SW480 (cell line): Measurements from ENCODE around the gene FBLIM1.

ENCODE experiments used
- DNase-seq: peaks from one replicate; pipeline ENCODE4 v3.0.0-alpha.2; 2016; ENCODE audit warnings: low spot score

The FBLIM1 gene

DNA sequence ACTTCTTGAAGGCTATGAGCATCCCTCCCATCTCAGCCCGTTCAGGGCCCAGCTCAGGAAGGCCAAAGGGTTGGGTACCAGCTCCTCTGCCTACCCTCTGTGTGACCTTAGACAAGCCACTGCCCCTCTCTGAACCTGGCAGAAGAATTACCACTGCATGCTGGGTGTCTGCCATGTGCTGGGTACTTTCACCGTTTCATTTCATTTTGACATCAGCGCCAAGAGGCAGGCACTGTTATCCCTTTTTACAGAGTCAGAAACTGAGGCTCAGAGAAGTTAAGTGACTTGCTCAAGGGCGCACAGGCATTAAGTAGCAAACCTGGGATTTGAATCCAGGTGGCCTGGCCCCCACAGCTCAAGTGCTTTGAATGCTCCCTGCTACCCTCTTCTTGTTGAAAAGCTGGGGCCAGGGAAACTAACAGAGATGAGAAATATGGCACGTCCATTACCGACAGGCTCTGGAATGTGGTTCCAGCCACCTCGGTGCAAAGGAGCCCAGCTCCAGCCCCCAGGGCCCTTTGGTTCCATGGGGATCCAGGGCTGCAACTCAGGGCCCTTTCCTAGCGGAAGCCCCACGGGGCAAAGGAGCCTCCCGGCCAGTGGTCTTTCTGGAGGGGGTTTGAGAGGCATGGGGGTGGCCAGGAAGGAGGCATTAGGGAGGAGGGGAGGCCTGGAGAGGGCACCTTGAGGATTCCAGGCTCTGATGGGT lies 9.8 kb upstream of the FBLIM1 start:
- DNase-seq: no peak

DNA sequence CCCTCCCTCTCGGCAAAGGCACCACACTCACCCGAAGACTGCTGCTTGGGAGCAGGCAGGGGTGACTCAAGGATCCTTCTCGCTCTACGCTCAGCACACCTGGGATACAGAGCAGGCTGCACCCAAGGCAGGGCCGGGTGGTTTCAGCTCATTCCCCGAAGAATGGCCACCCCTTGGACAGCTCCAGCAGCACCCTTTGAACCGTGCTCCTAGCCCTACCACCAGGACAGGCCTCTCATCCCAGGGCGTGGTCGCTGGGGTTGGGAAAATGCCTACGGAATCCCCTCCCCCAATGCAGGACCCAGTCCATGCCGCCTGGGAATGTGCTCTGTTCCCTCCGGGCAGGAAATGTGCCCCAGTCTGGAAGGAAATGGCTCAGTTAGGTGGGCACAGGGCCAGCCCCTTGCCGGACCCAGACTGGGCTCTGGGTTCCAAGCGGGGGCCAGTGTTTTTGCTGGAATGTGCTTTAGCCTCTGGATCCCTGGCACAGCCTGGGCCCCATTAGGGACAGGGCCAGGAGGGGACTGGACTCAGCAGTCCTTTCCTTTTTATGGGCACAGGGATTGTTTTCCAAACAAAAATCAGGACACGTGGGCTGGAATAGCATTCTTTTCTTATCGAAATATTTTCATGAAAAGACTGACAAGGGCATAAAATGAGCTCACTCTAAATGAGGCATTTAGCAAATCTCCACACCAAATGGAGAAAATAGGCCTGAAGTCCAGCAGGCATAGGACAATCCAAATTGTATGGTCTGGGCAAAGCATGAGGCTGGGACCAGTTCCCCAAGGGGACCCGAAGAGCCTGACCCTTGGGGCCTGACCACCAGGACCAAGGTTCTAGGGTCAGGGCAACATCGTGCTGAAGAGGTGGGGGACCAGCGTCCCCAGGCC lies 8.9 kb upstream of the FBLIM1 start:
- no peak for DNase-seq

DNA sequence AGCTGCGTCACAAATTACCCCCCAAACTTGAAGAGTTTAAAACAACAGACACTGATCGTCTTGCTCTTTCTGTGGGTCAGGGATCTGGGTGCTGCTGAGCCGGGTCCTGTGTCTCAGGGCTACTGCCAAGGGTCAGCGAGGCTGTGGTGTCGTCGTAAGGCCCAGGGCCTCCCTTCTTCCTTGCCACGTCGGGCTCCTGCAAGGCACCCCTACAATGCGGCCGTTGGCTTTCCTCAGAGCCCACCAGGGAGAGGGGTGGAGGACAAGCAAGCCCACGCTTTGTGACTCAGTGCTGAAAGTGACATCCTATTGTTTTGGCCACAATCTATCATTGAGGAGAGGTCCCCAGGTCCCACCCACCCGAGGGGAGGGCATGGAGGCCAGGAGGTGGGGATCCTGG lies 7.7 kb upstream of the FBLIM1 start:
- no peak for DNase-seq

DNA sequence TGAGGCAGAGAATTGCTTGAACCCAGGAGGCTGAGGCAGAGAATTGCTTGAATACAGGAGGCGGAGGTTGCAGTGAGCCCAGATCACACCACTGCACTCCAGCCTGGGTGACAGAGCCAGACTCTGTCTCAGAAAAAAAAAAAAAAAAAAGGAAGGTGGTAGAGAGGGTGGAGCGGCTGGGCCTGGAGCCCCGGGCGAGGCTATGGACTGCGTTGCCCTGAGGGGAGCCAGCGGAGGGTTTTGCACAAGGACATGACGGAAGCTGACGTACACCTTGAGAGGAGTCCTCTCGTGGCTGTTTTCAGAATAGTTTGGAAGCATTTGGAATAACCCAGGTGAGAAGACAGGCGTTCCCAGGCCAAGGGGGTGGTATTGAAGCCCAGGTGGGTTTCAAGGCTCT lies 6.9 kb upstream of the FBLIM1 start:
- no peak for DNase-seq

DNA sequence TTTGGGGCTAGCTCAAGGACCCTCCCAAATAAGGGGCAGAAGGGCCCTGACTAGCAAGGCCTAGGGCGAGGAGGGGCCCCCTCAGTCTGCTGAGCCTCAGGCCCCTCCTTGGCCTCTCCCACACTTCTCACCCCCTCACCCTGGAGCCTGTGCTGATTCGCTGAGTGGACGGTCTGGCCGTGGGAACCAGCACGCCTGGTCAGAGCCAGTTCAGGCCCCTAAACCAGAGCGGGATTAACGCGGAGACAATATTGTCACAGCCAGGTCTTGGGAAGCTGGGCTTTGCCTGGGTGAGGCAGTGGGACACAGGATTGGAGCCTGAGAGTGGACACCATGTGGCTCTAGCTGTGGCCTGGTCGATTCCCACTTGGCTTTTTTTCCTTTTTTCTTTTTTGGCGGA lies 4.8 kb upstream of the FBLIM1 start:
- DNase-seq: no peak

DNA sequence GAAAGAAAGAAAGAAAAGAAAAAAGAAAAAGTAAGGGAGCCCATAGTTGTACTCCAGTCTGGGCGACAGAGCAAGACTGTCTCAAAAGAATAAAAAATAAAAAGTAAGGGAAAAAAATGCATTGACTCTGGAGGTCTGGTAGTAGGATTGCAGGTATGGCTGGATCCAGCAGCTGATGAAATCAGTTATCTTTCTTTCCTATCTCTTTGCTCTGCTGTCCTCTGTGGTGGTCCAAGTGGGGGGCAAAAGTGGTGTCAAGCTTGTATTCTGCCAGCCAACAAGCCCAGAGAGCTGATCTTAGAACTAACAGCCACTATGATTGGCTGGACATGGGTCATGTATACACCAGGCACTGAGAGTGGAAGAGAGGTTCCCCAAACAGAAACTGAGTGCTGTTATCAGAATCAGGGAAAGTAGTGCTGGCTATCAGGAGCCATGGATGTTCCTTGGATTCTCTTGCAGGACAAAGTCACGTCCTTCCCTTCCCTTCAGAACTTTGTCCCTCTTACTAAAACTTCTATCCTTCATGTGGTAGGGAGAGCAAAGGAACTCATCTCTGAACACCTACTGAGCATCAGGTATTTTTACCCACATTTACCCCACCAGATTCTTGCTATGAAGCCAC lies 3.5 kb upstream of the FBLIM1 start:
- DNase-seq: no peak

DNA sequence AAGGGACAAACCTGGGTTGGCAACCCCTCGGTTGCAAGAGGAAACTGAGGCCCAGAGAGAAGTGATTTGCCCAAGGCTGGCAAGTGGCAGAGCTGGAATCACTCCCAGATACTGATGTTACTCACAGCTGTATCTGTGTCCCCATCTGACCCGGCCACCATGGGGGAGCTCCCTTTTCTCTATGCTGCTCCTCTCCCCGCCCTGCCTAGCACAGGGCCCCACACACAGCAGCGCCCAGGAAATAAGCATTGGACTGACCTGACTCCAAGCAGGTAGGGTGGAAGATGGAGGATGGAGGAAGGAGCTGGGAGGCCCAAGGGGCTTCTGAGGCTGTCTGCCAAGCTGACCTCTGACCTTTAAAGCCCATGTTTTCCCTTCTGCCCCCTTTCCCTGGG lies 3.0 kb upstream of the FBLIM1 start:
- no peak for DNase-seq

DNA sequence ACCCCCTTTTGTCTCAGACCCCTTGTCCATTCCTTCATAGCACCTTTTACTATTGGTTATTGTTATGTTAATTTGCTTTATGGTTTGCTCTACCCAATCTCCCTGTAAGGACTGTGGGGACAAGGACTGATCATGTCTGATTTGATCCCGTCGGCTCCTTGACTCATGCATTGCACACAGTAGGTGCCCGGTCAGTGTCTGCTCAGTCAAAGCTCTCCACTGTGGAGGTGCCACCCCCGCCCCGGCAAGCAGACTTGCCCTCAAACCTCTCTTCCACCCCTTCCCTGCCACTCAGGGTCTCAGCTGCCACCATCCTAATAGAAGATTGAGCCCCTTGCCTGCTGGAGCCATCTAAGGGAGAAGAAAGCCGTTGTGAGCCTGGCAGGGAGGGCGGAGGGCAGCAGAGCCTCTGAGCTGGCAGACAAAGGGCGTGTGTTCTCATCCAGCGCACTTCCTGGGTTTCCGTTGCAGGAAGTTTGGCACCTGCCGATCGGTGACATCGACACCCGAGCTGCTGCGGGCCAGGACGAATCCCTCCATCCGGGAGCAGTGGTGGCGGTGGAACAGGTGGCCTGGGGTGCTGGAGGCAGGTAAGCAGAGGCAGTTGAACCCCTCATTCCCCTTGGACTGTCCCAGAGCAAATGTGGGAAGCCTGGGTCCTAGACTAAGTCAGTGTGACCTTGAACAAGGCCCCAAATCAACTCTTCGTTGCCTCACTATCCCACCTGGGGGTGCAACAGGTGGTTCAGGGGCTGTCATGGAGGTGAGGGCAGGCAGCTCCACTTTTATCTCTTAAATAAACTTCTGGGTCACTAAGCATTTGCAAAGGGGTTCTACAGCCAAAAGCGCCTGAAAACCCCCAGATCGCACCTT lies 2.2 kb upstream of the FBLIM1 start:
- peak; percentile 87 for DNase-seq

DNA sequence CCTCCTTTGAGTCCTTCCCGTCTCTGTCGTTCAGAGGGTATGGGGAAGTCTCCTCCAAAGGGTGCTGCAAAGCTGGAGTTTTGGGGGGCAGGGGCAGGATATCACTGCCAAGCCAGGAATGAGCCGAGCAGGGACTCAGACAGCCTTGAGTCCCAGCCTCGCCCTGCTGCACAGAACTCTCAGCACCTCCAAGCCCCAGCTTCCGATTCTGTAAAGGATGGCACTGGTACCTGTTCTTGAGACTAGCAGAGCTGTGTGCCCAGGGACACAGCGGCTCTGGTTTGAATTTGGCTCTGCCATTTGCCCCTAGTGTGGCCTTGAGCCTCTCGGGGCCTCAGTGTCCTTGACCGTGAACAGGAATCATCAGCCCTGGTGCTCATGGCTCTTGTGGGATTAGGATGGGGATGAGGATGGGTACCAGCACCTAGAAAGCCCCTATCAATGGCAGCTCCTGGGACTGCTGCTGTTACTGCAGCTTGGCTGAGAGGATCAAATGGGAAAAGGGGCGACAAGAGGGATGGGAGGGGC lies 1.5 kb upstream of the FBLIM1 start:
- no peak for DNase-seq

DNA sequence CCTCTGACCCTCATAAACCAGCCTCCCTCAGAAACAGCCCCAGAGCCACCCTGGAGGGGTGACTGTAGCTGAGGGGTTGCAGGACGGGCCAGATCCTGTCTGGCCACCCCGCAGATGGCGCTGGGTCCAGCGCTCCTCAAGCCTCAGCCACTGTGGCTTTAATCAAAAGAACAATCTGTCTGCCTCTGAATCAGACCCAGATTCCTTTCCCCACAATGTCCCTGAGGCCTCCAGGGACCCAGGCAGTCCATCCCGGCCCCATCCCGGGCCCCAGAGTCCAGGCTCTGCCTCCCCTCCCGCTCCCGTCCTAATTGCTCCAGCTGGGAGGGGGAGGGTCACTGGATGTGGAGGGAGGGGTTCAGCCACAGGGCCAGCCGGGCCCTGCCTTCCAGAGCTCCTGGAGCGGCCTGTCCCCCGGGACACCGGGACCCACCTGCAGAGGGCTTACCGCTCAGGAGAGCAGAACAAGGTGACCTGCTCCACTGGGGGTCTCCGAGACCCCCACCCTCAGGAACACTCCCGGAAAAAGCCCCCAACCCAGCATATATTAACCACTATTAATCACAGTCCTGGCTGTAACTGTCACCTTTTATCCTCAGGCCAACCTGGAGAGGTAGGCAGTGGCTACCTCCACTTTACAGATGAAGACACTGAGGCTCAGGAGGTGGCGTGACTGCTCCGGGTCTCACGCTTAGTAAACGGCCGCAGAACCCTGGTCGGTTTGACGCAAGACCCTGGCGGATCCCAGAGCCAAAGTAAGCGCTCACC lies 836 bp upstream of the FBLIM1 start:
- DNase-seq: no peak

DNA sequence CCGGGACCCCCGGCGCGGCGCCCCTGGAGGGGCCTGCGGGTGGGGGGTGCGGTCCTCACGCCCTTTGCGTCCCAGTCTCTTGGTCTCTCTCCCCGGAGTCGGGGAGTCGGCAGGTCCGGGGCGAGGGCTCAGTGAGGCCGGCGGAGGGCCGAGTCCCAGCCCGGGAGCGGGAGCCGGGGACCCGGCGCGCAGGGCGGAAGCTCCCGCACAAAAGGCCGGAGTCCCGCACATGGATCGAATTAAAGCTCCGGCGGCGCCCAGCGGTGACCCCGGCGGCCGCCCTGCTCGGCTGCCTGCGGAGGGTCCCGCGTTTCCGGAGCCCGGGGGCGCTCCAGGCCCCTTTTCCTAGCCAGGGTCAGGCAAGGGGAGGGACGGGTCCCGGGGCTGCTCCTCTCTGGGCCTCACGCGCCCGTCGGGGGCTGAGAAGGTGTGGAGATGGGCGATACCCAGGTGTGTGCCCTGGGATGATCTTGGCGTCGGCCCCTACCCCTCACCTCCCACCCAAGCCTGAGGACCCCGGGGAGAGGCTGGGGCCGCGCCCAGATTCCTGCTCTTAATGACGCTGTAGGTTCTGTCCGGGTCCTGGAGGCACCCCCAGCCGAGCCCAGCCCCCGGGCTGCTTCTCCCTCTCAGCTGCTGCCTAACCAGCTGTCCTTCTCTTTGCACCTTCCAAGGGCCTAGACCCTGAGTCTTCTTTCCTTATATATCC lies 512 bp downstream of the FBLIM1 start:
- DNase-seq: no peak

DNA sequence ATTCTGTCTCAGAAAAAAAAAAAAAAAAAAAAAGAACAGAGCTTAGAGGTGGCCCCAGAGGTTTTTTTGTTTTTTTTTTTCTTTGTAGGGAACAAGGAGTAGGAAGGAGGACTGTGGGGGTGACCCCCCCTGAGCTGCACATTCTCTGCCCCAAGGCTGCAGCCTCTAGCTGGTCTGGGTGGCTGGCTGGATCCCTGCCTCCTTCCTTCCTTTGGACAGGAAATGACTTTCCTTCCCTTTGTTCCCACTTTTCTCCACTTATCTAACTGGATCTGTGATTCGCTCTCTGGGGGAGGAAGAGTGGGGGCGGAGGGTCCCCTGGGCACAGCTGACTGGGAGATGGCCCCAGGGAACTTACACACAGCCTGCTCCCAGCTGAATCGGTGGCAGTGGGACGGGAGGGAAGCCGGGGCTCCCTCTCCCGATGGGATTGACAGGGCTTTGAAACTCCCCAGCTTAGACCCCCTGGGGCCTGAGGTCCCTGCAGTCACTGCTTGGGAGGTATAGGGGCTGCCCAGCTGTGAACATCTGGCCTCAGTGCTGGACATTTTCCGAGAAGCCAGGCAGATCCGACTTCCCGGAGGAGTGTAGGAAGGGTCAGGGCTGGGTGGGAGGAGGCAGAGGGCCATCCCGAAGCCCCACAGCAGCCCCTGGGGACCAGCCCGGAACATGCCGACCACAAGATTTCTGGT lies 2.1 kb downstream of the FBLIM1 start:
- DNase-seq: no peak

DNA sequence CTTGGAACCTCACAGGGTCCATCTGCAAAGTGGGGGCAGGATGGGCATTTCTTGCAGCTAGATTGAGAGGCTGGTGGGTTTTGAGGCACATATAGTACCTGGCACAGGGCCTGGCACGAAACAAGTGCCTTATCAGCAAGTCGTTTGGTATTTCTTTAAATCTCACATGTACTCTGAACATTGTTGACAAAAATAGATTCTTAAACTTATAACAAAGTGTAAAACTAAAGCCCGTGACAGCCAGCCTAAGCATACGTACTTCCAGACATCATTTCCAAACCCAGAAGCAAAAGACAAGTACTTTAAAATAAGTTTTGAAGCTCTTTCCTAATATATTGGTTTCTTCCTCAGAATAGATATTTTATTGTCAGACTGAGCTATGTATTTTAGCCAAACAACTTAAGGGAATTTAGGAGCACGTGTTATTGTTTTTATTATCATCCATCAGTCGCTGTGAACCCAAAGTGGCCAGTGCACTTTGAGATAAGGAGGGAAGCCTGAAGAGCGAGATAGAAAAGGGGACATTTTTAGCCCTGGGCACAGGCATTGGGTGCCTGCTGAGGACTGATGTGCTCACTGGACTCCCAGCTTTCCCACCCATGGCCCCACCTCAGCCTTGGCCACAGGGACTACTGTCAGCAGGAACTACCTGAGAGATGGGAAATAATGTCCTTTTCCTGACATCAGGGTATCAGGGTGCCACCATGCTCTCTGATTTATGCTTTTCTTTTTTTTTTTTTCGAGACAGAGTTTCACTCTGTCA lies 3.0 kb downstream of the FBLIM1 start:
- no peak for DNase-seq

DNA sequence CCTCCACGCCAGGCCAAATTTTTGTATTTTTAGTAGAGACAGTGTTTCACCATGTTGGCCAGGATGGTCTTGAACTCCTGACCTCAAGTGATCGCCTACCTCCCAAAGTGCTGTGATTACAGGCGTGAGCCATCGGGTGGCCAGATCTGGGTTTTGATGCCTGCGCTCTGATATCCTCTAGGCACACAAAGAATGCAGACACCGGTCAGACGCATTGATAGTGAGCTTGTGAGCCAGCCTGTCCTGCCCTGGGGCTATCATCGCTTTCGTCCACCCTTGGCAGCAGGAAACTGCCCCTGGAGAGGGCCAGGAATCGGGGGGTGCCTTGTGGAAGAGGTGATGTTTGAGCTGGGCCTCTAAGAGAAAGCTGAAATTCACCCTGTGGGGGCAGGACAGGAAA lies 4.0 kb downstream of the FBLIM1 start:
- DNase-seq: no peak

DNA sequence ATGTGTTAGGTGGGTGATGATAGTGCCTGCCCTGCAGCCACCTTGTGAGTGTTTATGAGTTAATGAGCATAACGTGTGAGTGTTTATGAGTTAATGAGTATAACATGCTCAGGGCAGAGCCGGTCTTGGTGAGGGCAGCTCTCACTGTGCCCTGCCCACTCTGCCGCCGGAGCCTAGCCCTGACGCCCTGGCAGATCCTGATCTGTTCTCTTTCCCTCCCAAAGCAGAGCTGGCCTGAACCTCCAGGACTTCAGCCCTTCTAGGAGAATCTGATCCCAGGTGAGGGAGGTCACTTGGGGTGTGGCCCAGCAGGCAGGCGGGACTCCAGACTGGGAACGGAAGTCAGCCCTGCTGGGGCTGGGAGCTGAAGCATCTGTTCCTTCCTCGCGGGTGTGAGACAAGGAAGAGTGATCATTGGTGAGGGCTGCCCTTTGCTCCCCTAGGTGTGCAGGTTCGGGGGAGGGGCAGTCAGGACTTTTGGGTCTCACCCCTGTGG lies 5.7 kb downstream of the FBLIM1 start:
- DNase-seq: peak; percentile 30

DNA sequence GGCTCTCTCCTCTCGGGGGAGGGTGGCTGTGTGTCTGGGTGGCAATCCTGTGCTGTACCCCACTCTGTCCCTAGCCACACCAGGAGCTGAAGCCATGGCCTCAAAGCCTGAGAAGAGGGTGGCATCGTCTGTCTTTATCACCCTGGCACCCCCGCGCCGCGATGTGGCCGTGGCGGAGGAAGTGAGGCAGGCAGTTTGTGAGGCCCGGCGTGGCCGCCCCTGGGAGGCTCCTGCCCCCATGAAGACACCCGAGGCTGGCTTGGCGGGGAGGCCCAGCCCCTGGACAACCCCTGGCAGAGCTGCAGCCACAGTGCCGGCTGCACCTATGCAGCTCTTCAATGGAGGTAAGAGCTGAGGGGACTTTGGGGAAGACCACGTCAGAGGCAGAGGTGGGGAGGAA lies 6.3 kb downstream of the FBLIM1 start:
- DNase-seq: no peak

DNA sequence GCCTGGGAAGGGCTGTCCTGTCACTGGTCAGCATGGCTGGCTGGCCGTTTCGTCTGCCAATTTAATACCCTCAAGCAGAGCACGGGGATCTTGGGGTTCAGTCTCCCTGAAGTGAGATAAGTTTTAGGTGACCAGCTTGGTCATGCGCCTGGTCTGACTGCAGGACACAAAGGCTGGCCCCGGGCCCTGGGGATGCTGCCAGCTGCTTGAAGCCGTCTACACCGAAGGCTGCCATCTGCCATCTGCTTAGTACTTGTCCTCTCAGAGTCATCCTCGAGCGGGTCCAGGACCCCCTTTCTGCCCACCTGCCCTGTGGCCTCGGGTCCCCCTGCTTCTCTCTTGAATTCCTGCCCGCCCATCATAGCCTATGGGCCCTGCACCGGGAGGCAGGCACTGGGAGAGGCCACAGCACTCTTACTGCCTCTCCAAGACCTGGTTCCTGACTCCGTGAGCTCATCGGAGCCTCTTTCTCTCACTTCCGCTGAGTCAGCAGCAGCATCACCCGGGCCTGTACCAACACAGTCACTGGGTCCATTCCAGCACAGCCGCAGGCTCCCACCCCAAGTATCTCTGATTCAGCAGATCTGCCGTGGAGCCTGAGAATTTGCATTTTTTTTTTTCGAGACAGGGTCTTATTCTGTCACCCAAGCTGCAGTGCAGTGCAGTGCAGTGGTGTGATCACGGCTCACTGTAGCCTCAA lies 7.0 kb downstream of the FBLIM1 start:
- no peak for DNase-seq

DNA sequence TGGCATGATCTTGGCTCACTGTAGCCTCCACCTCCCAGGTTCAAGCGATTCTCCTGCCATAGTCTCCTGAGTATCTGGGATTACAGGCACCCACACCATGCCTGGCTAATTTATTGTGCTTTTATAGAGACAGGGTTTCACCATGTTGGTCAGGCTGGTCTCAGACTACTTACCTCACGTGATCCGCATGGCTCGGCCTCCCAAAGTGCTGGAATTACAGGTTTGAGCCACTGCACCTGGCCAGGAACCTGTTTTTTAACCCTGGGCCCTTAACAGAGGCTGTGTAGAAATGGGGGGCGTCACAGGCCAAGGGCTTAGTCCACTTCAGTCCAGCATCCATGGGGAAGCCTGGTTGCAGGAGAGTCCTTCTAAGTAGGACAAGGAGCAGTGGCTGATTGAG lies 9.3 kb downstream of the FBLIM1 start:
- no peak for DNase-seq
